Testis (tissue), 2 donors: ENCODE measurements around the gene PCBP2.
A peak's percentile ranks its signal among the peaks of the same experiment; 100 is the strongest.

Experiments
- CTCF ChIP-seq, 3 experiments: fragments of 450-650 bp in 2 of 3; fragments of 200-600 bp in 1 of 3; sonication (generic) in 1 of 3; IDR thresholded peaks; one replicate each; pipeline ENCODE4 v1.5.1; 2016 to 2019; ENCODE audit warnings: antibody characterized with exemption in 3 of 3, mild to moderate bottlenecking in 2 of 3, moderate library complexity in 1 of 3
- POLR2A ChIP-seq: fragments of 450-650 bp; IDR thresholded peaks from one replicate; pipeline ENCODE4 v1.6.1; 2017; ENCODE audit warnings: antibody characterized with exemption, mild to moderate bottlenecking, moderate library complexity

GRCh38 chr12:53508534-53509170, 56.8 kb downstream of the PCBP2 start:
- TF ChIP-seq CTCF (IDR thresholded peaks at IDR 0.05) (peak; percentile 76 to 94 (median 90)), POLR2A (no peak)
